Activated T-helper 2 cell treated with anti-CD3 and anti-CD28 coated beads, Interferon-gamma antibody, Interleukin-2, Interleukin-4, amounts not matched to agents 10 μg/mL and 5 μg/mL and 100 μg/mL, durations not matched to agents 14 hours and 24 hours and 36 hours (primary cell): ENCODE measurements around the gene GFOD1. TPM values are rescaled to one million over a fixed set of nuclear protein-coding genes. Genes with fewer than 3 reads are reported as not detected.

ENCODE experiments used
- DNase-seq: peaks from one replicate; pipeline ENCODE4 v3.0.0; 2021; ENCODE audit warnings: low spot score
- H3K27ac Mint-ChIP-seq: one replicate; pipeline ENCODE4 v1.8.0; 2021; ENCODE audit warnings: mixed read lengths
- H3K27me3 Mint-ChIP-seq: one replicate; pipeline ENCODE4 v1.8.0; 2021; ENCODE audit warnings: low read depth, mixed read lengths
- H3K36me3 Mint-ChIP-seq: one replicate; pipeline ENCODE4 v1.8.0; 2021; ENCODE audit warnings: low read depth, mixed read lengths
- H3K4me1 Mint-ChIP-seq: one replicate; pipeline ENCODE4 v1.8.0; 2021; ENCODE audit warnings: low read depth, mixed read lengths
- H3K4me3 Mint-ChIP-seq: one replicate; pipeline ENCODE4 v1.8.0; 2021; ENCODE audit warnings: low read depth, mild to moderate bottlenecking, moderate library complexity, mixed read lengths
- H3K9me3 Mint-ChIP-seq: one replicate; pipeline ENCODE4 v1.8.0; 2021; ENCODE audit warnings: mixed read lengths
- intact Hi-C: fragments of 100-400 bp; cut with micrococcal nuclease; formaldehyde crosslinking; loops from one replicate; pipeline ENCODE4 v1.15.1; 2023
- total RNA-seq: library from RNA; stranded (reverse); gene quantifications from 2 replicates; pipeline ENCODE4 v1.2.3, GENCODE V29; 2022

The GFOD1 gene
- total RNA-seq, 1 donor from 2014 or later = 4.6 TPM

GRCh38 chr6:13357551-13358075 is 129.8 kb downstream of the GFOD1 start:
- peak overlapping the region; percentile 6 for H3K27ac Mint-ChIP-seq
- DNase-seq = no peak
- no peak overlapping the region for H3K4me3 Mint-ChIP-seq
- H3K9me3 Mint-ChIP-seq = no peaks in the 10 kb centered on the region
- H3K36me3 Mint-ChIP-seq = peaks cover 4% of the 10 kb centered on the region
- H3K27me3 Mint-ChIP-seq = no peaks in the 10 kb centered on the region
- peaks cover 59% of the 10 kb centered on the region for H3K4me1 Mint-ChIP-seq
- intact Hi-C loops = no loop called here

GRCh38 chr6:13355999-13356785 is 131.2 kb downstream of the GFOD1 start:
- Mint-ChIP-seq H3K4me3 (peak overlapping the region; percentile 71), H3K27ac (peak overlapping the region; percentile 93), H3K9me3 (no peaks in the 10 kb centered on the region), H3K27me3 (no peaks in the 10 kb centered on the region), H3K4me1 (peaks cover 58% of the 10 kb centered on the region), H3K36me3 (peaks cover 4% of the 10 kb centered on the region)
- intact Hi-C loops = loop anchor here (1.0 kb wide), 8 partner anchors 19 to 132 kb away; partner anchors contain the start of gene TBC1D7
- peak; percentile 44 for DNase-seq

- peaks cover 51% of the 10 kb centered on the region for H3K4me1 Mint-ChIP-seq
- H3K4me3 Mint-ChIP-seq = peak overlapping the region; percentile 71
- H3K36me3 Mint-ChIP-seq = peaks cover 4% of the 10 kb centered on the region
- intact Hi-C loops = loop anchor here (1.0 kb wide), 2 partner anchors 27 to 52 kb away; partner anchors contain the start of gene TBC1D7
- H3K27ac Mint-ChIP-seq = peak overlapping the region; percentile 93
- peak; percentile 39 for DNase-seq
- H3K27me3 Mint-ChIP-seq = no peaks in the 10 kb centered on the region
- H3K9me3 Mint-ChIP-seq = no peaks in the 10 kb centered on the region
These were observed 132.1 kb downstream of the GFOD1 start for GRCh38 chr6:13355043-13355945.

GRCh38 chr6:13354331-13355042 is 132.9 kb downstream of the GFOD1 start:
- Mint-ChIP-seq H3K27ac (peak overlapping the region; percentile 93), H3K4me3 (no peak overlapping the region), H3K4me1 (peaks cover 46% of the 10 kb centered on the region), H3K36me3 (peaks cover 4% of the 10 kb centered on the region), H3K27me3 (no peaks in the 10 kb centered on the region), H3K9me3 (no peaks in the 10 kb centered on the region)
- intact Hi-C loops = loop anchor here (1.0 kb wide), 2 partner anchors 26 to 51 kb away; partner anchors contain the start of gene TBC1D7
- no peak for DNase-seq

- H3K4me3 Mint-ChIP-seq = no peak overlapping the region
- H3K9me3 Mint-ChIP-seq = no peaks in the 10 kb centered on the region
- no peaks in the 10 kb centered on the region for H3K36me3 Mint-ChIP-seq
- peaks cover 37% of the 10 kb centered on the region for H3K4me1 Mint-ChIP-seq
- H3K27me3 Mint-ChIP-seq = no peaks in the 10 kb centered on the region
- no peak for DNase-seq
- intact Hi-C loops = no loop called here
- H3K27ac Mint-ChIP-seq = no peak overlapping the region
These were observed 135.2 kb downstream of the GFOD1 start for GRCh38 chr6:13352165-13352564.

- Mint-ChIP-seq H3K4me3 (no peak overlapping the region), H3K9me3 (no peaks in the 10 kb centered on the region), H3K27me3 (no peaks in the 10 kb centered on the region), H3K27ac (no peak overlapping the region), H3K4me1 (peaks cover 29% of the 10 kb centered on the region), H3K36me3 (no peaks in the 10 kb centered on the region)
- intact Hi-C loops = no loop called here
- no peak for DNase-seq
These were observed 136.1 kb downstream of the GFOD1 start for GRCh38 chr6:13351271-13351670.

- Mint-ChIP-seq H3K27me3 (no peaks in the 10 kb centered on the region), H3K4me3 (no peak overlapping the region), H3K36me3 (no peaks in the 10 kb centered on the region), H3K27ac (no peak overlapping the region), H3K4me1 (peaks cover 19% of the 10 kb centered on the region), H3K9me3 (no peaks in the 10 kb centered on the region)
- no peak for DNase-seq
- intact Hi-C loops = no loop called here
These were observed 137.4 kb downstream of the GFOD1 start for GRCh38 chr6:13349811-13350506.

- no peaks in the 10 kb centered on the region for H3K27me3 Mint-ChIP-seq
- peaks cover 9% of the 10 kb centered on the region for H3K4me1 Mint-ChIP-seq
- no peak for DNase-seq
- H3K36me3 Mint-ChIP-seq = no peaks in the 10 kb centered on the region
- intact Hi-C loops = no loop called here
- H3K4me3 Mint-ChIP-seq = no peak overlapping the region
- no peak overlapping the region for H3K27ac Mint-ChIP-seq
- H3K9me3 Mint-ChIP-seq = no peaks in the 10 kb centered on the region
These were observed 138.9 kb downstream of the GFOD1 start for GRCh38 chr6:13348334-13349113.

GRCh38 chr6:13346245-13346644 is 141.2 kb downstream of the GFOD1 start:
- H3K4me3 Mint-ChIP-seq = no peak overlapping the region
- H3K4me1 Mint-ChIP-seq = peaks cover 4% of the 10 kb centered on the region
- H3K27ac Mint-ChIP-seq = no peak overlapping the region
- intact Hi-C loops = no loop called here
- DNase-seq = no peak
- no peaks in the 10 kb centered on the region for H3K36me3 Mint-ChIP-seq
- no peaks in the 10 kb centered on the region for H3K27me3 Mint-ChIP-seq
- H3K9me3 Mint-ChIP-seq = no peaks in the 10 kb centered on the region

GRCh38 chr6:13342414-13343019 is 144.9 kb downstream of the GFOD1 start:
- H3K4me1 Mint-ChIP-seq = peaks cover 21% of the 10 kb centered on the region
- no peaks in the 10 kb centered on the region for H3K9me3 Mint-ChIP-seq
- no peak for DNase-seq
- no peaks in the 10 kb centered on the region for H3K36me3 Mint-ChIP-seq
- intact Hi-C loops = no loop called here
- H3K27ac Mint-ChIP-seq = no peak overlapping the region
- H3K27me3 Mint-ChIP-seq = peaks cover 1% of the 10 kb centered on the region
- H3K4me3 Mint-ChIP-seq = no peak overlapping the region
